ENCODE results near the gene GCLM.

- TF ChIP-seq CTCF (conservative IDR thresholded peaks at IDR 0.05) (no peak), ZFX (IDR thresholded peaks at IDR 0.05) (no peak)
Measured at GRCh38 chr1:93904228-93904627, 5.0 kb downstream of the GCLM start.

Data from C4-2B (cell line).